ENCODE measurements around the gene BEX4. TPM values are rescaled to one million over a fixed set of nuclear protein-coding genes. Genes with fewer than 3 reads are reported as not detected.

Gene BEX4
- total and polyA plus RNA-seq, 2 experiments from 2014 or later, result 39.3 to 135 TPM

DNA sequence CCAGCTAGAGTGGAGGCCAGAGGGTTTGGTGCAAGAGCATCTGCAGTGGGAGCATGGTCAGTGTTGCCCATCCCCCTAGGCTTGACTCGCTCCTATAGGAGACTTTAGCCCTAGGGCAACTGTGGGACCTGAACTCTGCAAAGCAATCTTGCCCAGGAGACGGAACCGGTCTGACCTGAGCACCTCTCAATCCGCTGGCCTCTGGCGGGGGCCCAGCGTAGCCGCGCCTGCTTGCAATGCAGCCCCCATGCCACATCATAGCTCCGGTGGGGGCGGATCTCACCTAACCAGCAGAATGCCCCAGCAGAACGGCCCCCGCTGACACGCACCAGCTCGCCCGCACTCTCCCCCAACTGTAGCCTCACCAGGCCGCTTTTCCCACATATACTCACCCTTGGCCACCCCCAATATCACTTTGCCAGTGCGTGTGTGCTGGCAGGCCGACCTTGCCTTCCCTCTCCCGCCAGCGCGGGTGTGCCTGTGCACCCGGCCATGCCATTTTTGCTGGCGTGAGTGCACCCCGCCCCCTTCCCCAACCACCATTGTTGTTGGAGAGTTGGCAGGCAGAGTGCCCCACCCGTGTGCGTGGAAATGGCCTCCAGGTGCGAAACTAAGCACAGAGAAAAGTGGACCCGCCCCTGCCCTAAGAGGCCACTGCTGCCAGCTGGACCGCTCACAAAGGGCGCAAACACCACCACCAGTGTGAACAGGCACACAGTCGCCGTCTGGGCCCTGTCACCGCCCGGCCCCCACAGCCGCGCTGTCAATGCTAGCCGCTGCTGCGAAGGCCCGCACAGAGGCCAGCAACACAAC lies 5.8 kb downstream of the BEX4 start:
- Histone ChIP-seq H3K27ac (ENCODE audit: low read depth) (no peak overlapping the region), H3K27me3 (ENCODE audit: insufficient read depth) (peaks cover 27% of the 10 kb centered on the region), H3K4me3 (peak overlapping the region; percentile 62), H3K9me2 (ENCODE audit: insufficient read depth) (no peaks in the 10 kb centered on the region), H3K36me3 (ENCODE audit: insufficient read depth) (no peaks in the 10 kb centered on the region), H3K4me2 (peak overlapping the region; percentile 82), H4K20me1 (replicated peaks; ENCODE audit: insufficient read depth) (no peaks in the 10 kb centered on the region), H2AFZ (0 out of 2 replicates have a peak overlapping the region, but pooled peaks have one; percentile 38), H3K79me2 (replicated peaks; ENCODE audit: insufficient read depth) (peaks cover 5% of the 10 kb centered on the region; the same call in 1 of the 2 replicates), H3F3A (replicated peaks; ENCODE audit: low read depth) (no peaks in the 10 kb centered on the region), H3K4me1 (ENCODE audit: insufficient read depth) (0 out of 2 replicates have a peak, but pooled peaks cover 6% of the 10 kb centered on the region)
- Mint-ChIP-seq H3K27me3 (ENCODE audit: insufficient read depth, low read depth, poor library complexity) (peaks cover 7% of the 10 kb centered on the region), H3K9me3 (no peaks in the 10 kb centered on the region), H3K36me3 (ENCODE audit: low read depth) (peaks cover 20% of the 10 kb centered on the region), H3K4me1 (peaks cover 13% of the 10 kb centered on the region), H3K4me3 (peak overlapping the region; percentile 77; the same call in 2 of the 3 replicates), H3K27ac (no peak overlapping the region)
- TF ChIP-seq CREB1 (CRISPR knock-in tag; IDR thresholded peaks at IDR 0.05; ENCODE audit: low read depth), result no peak
- TF ChIP-seq STAT1 (IDR thresholded peaks at IDR 0.05; ENCODE audit: unreplicated experiment), result no peak
- TF ChIP-seq EZH2 (IDR thresholded peaks at IDR 0.05; ENCODE audit: low read depth, unreplicated experiment), result no peak
- TF ChIP-seq, protein P1, sequence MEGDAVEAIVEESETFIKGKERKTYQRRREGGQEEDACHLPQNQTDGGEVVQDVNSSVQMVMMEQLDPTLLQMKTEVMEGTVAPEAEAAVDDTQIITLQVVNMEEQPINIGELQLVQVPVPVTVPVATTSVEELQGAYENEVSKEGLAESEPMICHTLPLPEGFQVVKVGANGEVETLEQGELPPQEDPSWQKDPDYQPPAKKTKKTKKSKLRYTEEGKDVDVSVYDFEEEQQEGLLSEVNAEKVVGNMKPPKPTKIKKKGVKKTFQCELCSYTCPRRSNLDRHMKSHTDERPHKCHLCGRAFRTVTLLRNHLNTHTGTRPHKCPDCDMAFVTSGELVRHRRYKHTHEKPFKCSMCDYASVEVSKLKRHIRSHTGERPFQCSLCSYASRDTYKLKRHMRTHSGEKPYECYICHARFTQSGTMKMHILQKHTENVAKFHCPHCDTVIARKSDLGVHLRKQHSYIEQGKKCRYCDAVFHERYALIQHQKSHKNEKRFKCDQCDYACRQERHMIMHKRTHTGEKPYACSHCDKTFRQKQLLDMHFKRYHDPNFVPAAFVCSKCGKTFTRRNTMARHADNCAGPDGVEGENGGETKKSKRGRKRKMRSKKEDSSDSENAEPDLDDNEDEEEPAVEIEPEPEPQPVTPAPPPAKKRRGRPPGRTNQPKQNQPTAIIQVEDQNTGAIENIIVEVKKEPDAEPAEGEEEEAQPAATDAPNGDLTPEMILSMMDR (conservative IDR thresholded peaks at IDR 0.05; ENCODE audit: low read depth in 2 of 2), result no peak
- TF ChIP-seq, protein P2, sequence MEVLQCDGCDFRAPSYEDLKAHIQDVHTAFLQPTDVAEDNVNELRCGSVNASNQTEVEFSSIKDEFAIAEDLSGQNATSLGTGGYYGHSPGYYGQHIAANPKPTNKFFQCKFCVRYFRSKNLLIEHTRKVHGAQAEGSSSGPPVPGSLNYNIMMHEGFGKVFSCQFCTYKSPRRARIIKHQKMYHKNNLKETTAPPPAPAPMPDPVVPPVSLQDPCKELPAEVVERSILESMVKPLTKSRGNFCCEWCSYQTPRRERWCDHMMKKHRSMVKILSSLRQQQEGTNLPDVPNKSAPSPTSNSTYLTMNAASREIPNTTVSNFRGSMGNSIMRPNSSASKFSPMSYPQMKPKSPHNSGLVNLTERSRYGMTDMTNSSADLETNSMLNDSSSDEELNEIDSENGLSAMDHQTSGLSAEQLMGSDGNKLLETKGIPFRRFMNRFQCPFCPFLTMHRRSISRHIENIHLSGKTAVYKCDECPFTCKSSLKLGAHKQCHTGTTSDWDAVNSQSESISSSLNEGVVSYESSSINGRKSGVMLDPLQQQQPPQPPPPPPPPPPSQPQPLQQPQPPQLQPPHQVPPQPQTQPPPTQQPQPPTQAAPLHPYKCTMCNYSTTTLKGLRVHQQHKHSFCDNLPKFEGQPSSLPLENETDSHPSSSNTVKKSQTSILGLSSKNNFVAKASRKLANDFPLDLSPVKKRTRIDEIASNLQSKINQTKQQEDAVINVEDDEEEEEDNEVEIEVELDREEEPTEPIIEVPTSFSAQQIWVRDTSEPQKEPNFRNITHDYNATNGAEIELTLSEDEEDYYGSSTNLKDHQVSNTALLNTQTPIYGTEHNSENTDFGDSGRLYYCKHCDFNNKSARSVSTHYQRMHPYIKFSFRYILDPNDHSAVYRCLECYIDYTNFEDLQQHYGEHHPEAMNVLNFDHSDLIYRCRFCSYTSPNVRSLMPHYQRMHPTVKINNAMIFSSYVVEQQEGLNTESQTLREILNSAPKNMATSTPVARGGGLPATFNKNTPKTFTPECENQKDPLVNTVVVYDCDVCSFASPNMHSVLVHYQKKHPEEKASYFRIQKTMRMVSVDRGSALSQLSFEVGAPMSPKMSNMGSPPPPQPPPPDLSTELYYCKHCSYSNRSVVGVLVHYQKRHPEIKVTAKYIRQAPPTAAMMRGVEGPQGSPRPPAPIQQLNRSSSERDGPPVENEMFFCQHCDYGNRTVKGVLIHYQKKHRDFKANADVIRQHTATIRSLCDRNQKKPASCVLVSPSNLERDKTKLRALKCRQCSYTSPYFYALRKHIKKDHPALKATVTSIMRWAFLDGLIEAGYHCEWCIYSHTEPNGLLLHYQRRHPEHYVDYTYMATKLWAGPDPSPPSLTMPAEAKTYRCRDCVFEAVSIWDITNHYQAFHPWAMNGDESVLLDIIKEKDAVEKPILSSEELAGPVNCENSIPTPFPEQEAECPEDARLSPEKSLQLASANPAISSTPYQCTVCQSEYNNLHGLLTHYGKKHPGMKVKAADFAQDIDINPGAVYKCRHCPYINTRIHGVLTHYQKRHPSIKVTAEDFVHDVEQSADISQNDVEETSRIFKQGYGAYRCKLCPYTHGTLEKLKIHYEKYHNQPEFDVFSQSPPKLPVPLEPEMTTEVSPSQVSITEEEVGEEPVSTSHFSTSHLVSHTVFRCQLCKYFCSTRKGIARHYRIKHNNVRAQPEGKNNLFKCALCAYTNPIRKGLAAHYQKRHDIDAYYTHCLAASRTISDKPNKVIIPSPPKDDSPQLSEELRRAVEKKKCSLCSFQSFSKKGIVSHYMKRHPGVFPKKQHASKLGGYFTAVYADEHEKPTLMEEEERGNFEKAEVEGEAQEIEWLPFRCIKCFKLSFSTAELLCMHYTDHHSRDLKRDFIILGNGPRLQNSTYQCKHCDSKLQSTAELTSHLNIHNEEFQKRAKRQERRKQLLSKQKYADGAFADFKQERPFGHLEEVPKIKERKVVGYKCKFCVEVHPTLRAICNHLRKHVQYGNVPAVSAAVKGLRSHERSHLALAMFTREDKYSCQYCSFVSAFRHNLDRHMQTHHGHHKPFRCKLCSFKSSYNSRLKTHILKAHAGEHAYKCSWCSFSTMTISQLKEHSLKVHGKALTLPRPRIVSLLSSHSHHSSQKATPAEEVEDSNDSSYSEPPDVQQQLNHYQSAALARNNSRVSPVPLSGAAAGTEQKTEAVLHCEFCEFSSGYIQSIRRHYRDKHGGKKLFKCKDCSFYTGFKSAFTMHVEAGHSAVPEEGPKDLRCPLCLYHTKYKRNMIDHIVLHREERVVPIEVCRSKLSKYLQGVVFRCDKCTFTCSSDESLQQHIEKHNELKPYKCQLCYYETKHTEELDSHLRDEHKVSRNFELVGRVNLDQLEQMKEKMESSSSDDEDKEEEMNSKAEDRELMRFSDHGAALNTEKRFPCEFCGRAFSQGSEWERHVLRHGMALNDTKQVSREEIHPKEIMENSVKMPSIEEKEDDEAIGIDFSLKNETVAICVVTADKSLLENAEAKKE (CRISPR knock-in tag; IDR thresholded peaks at IDR 0.05), result no peak
- no peak for TF ChIP-seq POLR2AphosphoS5 (IDR thresholded peaks at IDR 0.05; ENCODE audit: low read depth)
- TF ChIP-seq ZNF114 (CRISPR knock-in tag; IDR thresholded peaks at IDR 0.05), result no peak
- TF ChIP-seq, protein P3, sequence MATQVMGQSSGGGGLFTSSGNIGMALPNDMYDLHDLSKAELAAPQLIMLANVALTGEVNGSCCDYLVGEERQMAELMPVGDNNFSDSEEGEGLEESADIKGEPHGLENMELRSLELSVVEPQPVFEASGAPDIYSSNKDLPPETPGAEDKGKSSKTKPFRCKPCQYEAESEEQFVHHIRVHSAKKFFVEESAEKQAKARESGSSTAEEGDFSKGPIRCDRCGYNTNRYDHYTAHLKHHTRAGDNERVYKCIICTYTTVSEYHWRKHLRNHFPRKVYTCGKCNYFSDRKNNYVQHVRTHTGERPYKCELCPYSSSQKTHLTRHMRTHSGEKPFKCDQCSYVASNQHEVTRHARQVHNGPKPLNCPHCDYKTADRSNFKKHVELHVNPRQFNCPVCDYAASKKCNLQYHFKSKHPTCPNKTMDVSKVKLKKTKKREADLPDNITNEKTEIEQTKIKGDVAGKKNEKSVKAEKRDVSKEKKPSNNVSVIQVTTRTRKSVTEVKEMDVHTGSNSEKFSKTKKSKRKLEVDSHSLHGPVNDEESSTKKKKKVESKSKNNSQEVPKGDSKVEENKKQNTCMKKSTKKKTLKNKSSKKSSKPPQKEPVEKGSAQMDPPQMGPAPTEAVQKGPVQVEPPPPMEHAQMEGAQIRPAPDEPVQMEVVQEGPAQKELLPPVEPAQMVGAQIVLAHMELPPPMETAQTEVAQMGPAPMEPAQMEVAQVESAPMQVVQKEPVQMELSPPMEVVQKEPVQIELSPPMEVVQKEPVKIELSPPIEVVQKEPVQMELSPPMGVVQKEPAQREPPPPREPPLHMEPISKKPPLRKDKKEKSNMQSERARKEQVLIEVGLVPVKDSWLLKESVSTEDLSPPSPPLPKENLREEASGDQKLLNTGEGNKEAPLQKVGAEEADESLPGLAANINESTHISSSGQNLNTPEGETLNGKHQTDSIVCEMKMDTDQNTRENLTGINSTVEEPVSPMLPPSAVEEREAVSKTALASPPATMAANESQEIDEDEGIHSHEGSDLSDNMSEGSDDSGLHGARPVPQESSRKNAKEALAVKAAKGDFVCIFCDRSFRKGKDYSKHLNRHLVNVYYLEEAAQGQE (IDR thresholded peaks at IDR 0.05; ENCODE audit: unreplicated experiment), result no peak
- TF ChIP-seq JUNB (IDR thresholded peaks at IDR 0.05; ENCODE audit: unreplicated experiment), result no peak
- no peak for TF ChIP-seq EZH2phosphoT487 (IDR thresholded peaks at IDR 0.05; ENCODE audit: unreplicated experiment)
- no peak for TF ChIP-seq NANOG (IDR thresholded peaks at IDR 0.05; ENCODE audit: borderline replicate concordance)
- TF ChIP-seq ZNF331 (CRISPR knock-in tag; IDR thresholded peaks at IDR 0.05; ENCODE audit: low read depth), result no peak
- TF ChIP-seq, protein P4, sequence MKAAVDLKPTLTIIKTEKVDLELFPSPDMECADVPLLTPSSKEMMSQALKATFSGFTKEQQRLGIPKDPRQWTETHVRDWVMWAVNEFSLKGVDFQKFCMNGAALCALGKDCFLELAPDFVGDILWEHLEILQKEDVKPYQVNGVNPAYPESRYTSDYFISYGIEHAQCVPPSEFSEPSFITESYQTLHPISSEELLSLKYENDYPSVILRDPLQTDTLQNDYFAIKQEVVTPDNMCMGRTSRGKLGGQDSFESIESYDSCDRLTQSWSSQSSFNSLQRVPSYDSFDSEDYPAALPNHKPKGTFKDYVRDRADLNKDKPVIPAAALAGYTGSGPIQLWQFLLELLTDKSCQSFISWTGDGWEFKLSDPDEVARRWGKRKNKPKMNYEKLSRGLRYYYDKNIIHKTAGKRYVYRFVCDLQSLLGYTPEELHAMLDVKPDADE (IDR thresholded peaks at IDR 0.05), result no peak
- DNase-seq (ENCODE audit: low spot score) (peak; percentile 39), ATAC-seq (peak; percentile 90)

All from GM23338 (cell line).